ENCODE results near the gene ANKUB1. TPM values are rescaled to one million over a fixed set of nuclear protein-coding genes. Genes with fewer than 3 reads are reported as not detected.
A peak's percentile ranks its signal among the peaks of the same experiment; 100 is the strongest.

Gene ANKUB1
- total RNA-seq, 2 experiments from 2014 or later, result not detected

- no peak overlapping the region for H3K4me3 ChIP-seq (ENCODE audit: low read length)
- ChIA-PET CTCF (interaction anchor here (1.0 to 1.6 kb wide), 2 partner anchors 14 to 667 kb away, joined by 3 read pairs; partner anchors contain the start of gene COMMD2), POLR2A (no interaction called here)
- H3K27ac ChIP-seq (ENCODE audit: low read depth in 1 of 2, low read length in 2 of 2), result no peak overlapping the region
- peak; percentile 25 for TF ChIP-seq CTCF (IDR thresholded peaks at IDR 0.05)
- Mint-ChIP-seq H3K9me3 (no peaks in the 10 kb centered on the region), H3K4me3 (no peak overlapping the region), H3K27ac (no peak overlapping the region), H3K36me3 (ENCODE audit: low read depth) (no peaks in the 10 kb centered on the region), H3K27me3 (peaks cover 19% of the 10 kb centered on the region), H3K4me1 (ENCODE audit: low read depth) (no peaks in the 10 kb centered on the region)
- no peaks in the 10 kb centered on the region for H3K36me3 ChIP-seq (ENCODE audit: insufficient read depth, low read length)
- H3K4me1 ChIP-seq (ENCODE audit: insufficient read depth, low read length), result no peaks in the 10 kb centered on the region
- intact Hi-C loops (cut with DNase I, micrococcal nuclease), result loop anchor here in 1 of 2 experiments (5.0 kb wide), 1 partner anchor 416 kb away; no protein-coding TSS in a partner anchor
- ATAC-seq (ENCODE audit: poor library complexity) (no peak), DNase-seq (peak in 1 of 14 experiments; percentile 18)
- peaks cover 6 to 34% of the 10 kb centered on the region in 2 experiments for H3K27me3 ChIP-seq (ENCODE audit: control insufficient read depth in 1 of 2, insufficient read depth in 2 of 2, low read length in 2 of 2)
- peaks cover 0 to 3% of the 10 kb centered on the region in 2 experiments for H3K9me3 ChIP-seq (ENCODE audit: control insufficient read depth in 1 of 2, insufficient read depth in 1 of 2, low read length in 2 of 2)
Observed at GRCh38 chr3:149765762-149766334, 26.5 kb downstream of the ANKUB1 start.

- H3K4me3 ChIP-seq (ENCODE audit: low read length), result no peak overlapping the region
- no peak overlapping the region for H3K27ac ChIP-seq (ENCODE audit: low read depth in 1 of 2, low read length in 2 of 2)
- no peak overlapping the region for H3K4me3 Mint-ChIP-seq
- H3K36me3 ChIP-seq (ENCODE audit: insufficient read depth, low read length), result no peaks in the 10 kb centered on the region
- ChIA-PET CTCF (no interaction called here), POLR2A (no interaction called here)
- peaks cover 9 to 39% of the 10 kb centered on the region in 2 experiments for H3K27me3 ChIP-seq (ENCODE audit: control insufficient read depth in 1 of 2, insufficient read depth in 2 of 2, low read length in 2 of 2)
- no peak overlapping the region for H3K27ac Mint-ChIP-seq
- intact Hi-C loops (cut with DNase I, micrococcal nuclease), result no loop called here
- DNase-seq, result no peak
- no peaks in the 10 kb centered on the region for H3K4me1 ChIP-seq (ENCODE audit: insufficient read depth, low read length)
- TF ChIP-seq CTCF (IDR thresholded peaks at IDR 0.05), result no peak
- no peaks in the 10 kb centered on the region for H3K36me3 Mint-ChIP-seq (ENCODE audit: low read depth)
- no peaks in the 10 kb centered on the region for H3K4me1 Mint-ChIP-seq (ENCODE audit: low read depth)
- H3K9me3 ChIP-seq (ENCODE audit: control insufficient read depth in 1 of 2, insufficient read depth in 1 of 2, low read length in 2 of 2), result peaks cover 0 to 3% of the 10 kb centered on the region in 2 experiments
- no peaks in the 10 kb centered on the region for H3K9me3 Mint-ChIP-seq
- H3K27me3 Mint-ChIP-seq, result peaks cover 19% of the 10 kb centered on the region
- no peak for ATAC-seq (ENCODE audit: poor library complexity)
Observed at GRCh38 chr3:149764302-149764701, 28.1 kb downstream of the ANKUB1 start.

DNA sequence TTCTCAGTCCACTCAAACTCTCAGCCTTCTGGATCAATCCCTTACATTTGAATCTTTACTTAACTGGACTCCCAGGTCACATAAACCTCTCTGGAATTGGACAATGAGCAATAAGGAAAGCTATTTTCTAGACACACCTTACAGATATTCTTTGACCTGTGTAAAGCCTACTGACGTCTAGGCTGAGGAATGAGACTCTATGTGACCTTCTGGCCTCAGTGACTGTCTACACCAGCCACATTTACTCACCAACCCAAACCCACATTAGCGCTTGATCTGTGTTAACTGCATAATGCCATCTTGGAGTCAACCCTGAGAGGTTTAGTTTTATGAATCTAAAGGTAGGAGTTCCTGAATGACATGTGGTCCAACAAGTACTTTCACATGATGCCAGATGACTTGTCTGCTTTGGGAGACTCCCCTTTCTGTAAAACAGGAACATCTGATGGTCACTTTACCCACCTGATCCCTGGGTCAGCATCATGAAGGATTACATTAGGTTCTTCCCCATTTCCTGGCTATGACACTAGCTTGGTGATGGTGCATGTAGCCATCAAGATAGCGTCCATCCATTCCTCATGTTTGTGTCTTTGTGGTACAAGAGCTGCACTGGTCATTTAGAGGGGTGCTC, 28.7 kb downstream of the ANKUB1 start:
- intact Hi-C loops (cut with DNase I, micrococcal nuclease), result no loop called here
- no peaks in the 10 kb centered on the region for H3K9me3 Mint-ChIP-seq

More for the DNA sequence above, 28.7 kb downstream of the ANKUB1 start:
- peaks cover 21% of the 10 kb centered on the region for H3K27me3 Mint-ChIP-seq
- ChIA-PET POLR2A (no interaction called here), CTCF (no interaction called here)
- no peak overlapping the region for H3K4me3 Mint-ChIP-seq
- TF ChIP-seq CTCF (IDR thresholded peaks at IDR 0.05), result no peak
- no peak overlapping the region for H3K4me3 ChIP-seq (ENCODE audit: low read length)
- H3K4me1 ChIP-seq (ENCODE audit: insufficient read depth, low read length), result no peaks in the 10 kb centered on the region
- H3K9me3 ChIP-seq (ENCODE audit: control insufficient read depth in 1 of 2, insufficient read depth in 1 of 2, low read length in 2 of 2), result peaks cover 0 to 3% of the 10 kb centered on the region in 2 experiments
- H3K36me3 ChIP-seq (ENCODE audit: insufficient read depth, low read length), result no peaks in the 10 kb centered on the region
- no peaks in the 10 kb centered on the region for H3K36me3 Mint-ChIP-seq (ENCODE audit: low read depth)
- peak in 1 of 14 experiments; percentile 17 for DNase-seq
- peaks cover 12 to 39% of the 10 kb centered on the region in 2 experiments for H3K27me3 ChIP-seq (ENCODE audit: control insufficient read depth in 1 of 2, insufficient read depth in 2 of 2, low read length in 2 of 2)
- no peak for ATAC-seq (ENCODE audit: poor library complexity)
- H3K27ac ChIP-seq (ENCODE audit: low read depth in 1 of 2, low read length in 2 of 2), result no peak overlapping the region
- no peaks in the 10 kb centered on the region for H3K4me1 Mint-ChIP-seq (ENCODE audit: low read depth)
- H3K27ac Mint-ChIP-seq, result no peak overlapping the region

Measured in CD4-positive, alpha-beta T cell (primary cell).